Measurements from ENCODE around the gene FLT3LG.

FLT3LG gene

GRCh38 chr19:49433240-49433901 is 40.6 kb upstream of the FLT3LG start:
- DNase-seq (ENCODE audit: low read depth, low spot score), result no peak
- in situ Hi-C loops (cut with HindIII; ENCODE audit: low sequenced_read_pairs), result no loop called here
- TF ChIP-seq CTCF (IDR thresholded peaks at IDR 0.05; ENCODE audit: low read depth, low read length), result no peak
- H3K4me3 ChIP-seq (ENCODE audit: low read depth, low read length), result no peak overlapping the region

- in situ Hi-C loops (cut with HindIII; ENCODE audit: low sequenced_read_pairs), result no loop called here
- no peak for DNase-seq (ENCODE audit: low read depth, low spot score)
- no peak for TF ChIP-seq CTCF (IDR thresholded peaks at IDR 0.05; ENCODE audit: low read depth, low read length)
- no peak overlapping the region for H3K4me3 ChIP-seq (ENCODE audit: low read depth, low read length)
Observed at GRCh38 chr19:49434907-49435583, 39.0 kb upstream of the FLT3LG start.

DNA sequence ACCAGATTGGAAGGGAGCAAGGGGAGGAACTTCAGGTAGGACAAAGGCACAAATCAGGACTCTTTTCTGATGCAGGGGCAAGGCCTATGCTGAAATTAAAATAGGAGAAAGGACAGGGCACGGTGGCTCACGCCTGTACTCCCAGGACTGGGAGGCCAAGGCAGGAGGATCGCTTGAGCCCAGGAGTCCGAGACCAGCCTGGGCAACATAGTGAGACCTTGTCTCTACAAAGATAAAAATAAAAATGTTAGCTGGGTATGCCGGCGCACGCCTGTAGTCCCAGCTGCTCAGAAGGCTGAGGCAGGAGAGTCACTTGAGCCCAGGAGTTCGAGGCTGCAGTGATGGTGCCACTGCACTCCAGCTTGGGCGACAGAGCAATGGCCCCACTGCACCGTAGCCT is 38.3 kb upstream of the FLT3LG start:
- in situ Hi-C loops (cut with HindIII; ENCODE audit: low sequenced_read_pairs), result no loop called here
- no peak overlapping the region for H3K4me3 ChIP-seq (ENCODE audit: low read depth, low read length)
- DNase-seq (ENCODE audit: low read depth, low spot score), result no peak
- TF ChIP-seq CTCF (IDR thresholded peaks at IDR 0.05; ENCODE audit: low read depth, low read length), result no peak

GRCh38 chr19:49436381-49437017 is 37.5 kb upstream of the FLT3LG start:
- no peak for TF ChIP-seq CTCF (IDR thresholded peaks at IDR 0.05; ENCODE audit: low read depth, low read length)
- in situ Hi-C loops (cut with HindIII; ENCODE audit: low sequenced_read_pairs), result no loop called here
- DNase-seq (ENCODE audit: low read depth, low spot score), result no peak
- no peak overlapping the region for H3K4me3 ChIP-seq (ENCODE audit: low read depth, low read length)

GRCh38 chr19:49437231-49437630 is 36.8 kb upstream of the FLT3LG start:
- no peak for DNase-seq (ENCODE audit: low read depth, low spot score)
- no peak for TF ChIP-seq CTCF (IDR thresholded peaks at IDR 0.05; ENCODE audit: low read depth, low read length)
- in situ Hi-C loops (cut with HindIII; ENCODE audit: low sequenced_read_pairs), result no loop called here
- H3K4me3 ChIP-seq (ENCODE audit: low read depth, low read length), result no peak overlapping the region

- DNase-seq (ENCODE audit: low read depth, low spot score), result no peak
- TF ChIP-seq CTCF (IDR thresholded peaks at IDR 0.05; ENCODE audit: low read depth, low read length), result no peak
- in situ Hi-C loops (cut with HindIII; ENCODE audit: low sequenced_read_pairs), result no loop called here
- no peak overlapping the region for H3K4me3 ChIP-seq (ENCODE audit: low read depth, low read length)
Observed at GRCh38 chr19:49438261-49438660, 35.8 kb upstream of the FLT3LG start.
